ENCODE data around the gene KCTD17. TPM values are rescaled to one million over a fixed set of nuclear protein-coding genes. Genes with fewer than 3 reads are reported as not detected.
A peak's percentile ranks its signal among the peaks of the same experiment; 100 is the strongest.

Gene KCTD17
- total and polyA plus RNA-seq, 2 of the 13 experiments (the other 11 are each of a cell fraction or from before 2014, with no cell fraction given): 5.3 to 11.7 TPM

GRCh38 chr22:37109242-37109917 lies 57.8 kb downstream of the KCTD17 start, which contains the start of gene TMPRSS6 (continued):
- TF ChIP-seq ZNF737 (CRISPR knock-in tag; IDR thresholded peaks at IDR 0.05; ENCODE audit: borderline replicate concordance): no peak
- 0 out of 2 replicates have a peak, but pooled peaks have one; percentile 21 for TF ChIP-seq HMG20B (CRISPR knock-in tag; conservative IDR thresholded peaks at IDR 0.05)
- peak; percentile 50; the same call in 1 of the 2 replicates for TF ChIP-seq NCOA2 (CRISPR knock-in tag; IDR thresholded peaks at IDR 0.05)
- TF ChIP-seq KLF11 (CRISPR knock-in tag; IDR thresholded peaks at IDR 0.05): 0 out of 2 replicates have a peak, but pooled peaks have one; percentile 48
- peak; percentile 68 for TF ChIP-seq ZNF225 (CRISPR knock-in tag; IDR thresholded peaks at IDR 0.05)
- TF ChIP-seq STAT6 (CRISPR knock-in tag; IDR thresholded peaks at IDR 0.05; ENCODE audit: borderline replicate concordance): 0 out of 2 replicates have a peak, but pooled peaks have one; percentile 38
- no peak for TF ChIP-seq ZIK1 (CRISPR knock-in tag; IDR thresholded peaks at IDR 0.05; ENCODE audit: borderline replicate concordance, low read depth)
- peak; percentile 31; the same call in 1 of the 2 replicates for TF ChIP-seq MIXL1 (CRISPR knock-in tag; IDR thresholded peaks at IDR 0.05)
- 0 out of 2 replicates have a peak, but pooled peaks have one; percentile 60 for TF ChIP-seq KDM3A (CRISPR knock-in tag; IDR thresholded peaks at IDR 0.05; ENCODE audit: low read depth)
- TF ChIP-seq PRDM10 (CRISPR knock-in tag; IDR thresholded peaks at IDR 0.05; ENCODE audit: low read depth): no peak
- TF ChIP-seq SOX5 (CRISPR knock-in tag; IDR thresholded peaks at IDR 0.05; ENCODE audit: borderline replicate concordance): peak; percentile 59; the same call in 1 of the 2 replicates
- peak; percentile 60 for TF ChIP-seq FOXA3 (CRISPR knock-in tag; IDR thresholded peaks at IDR 0.05)
- TF ChIP-seq ZNF281 (CRISPR knock-in tag; IDR thresholded peaks at IDR 0.05; ENCODE audit: borderline replicate concordance): peak; percentile 90
- peak; percentile 83; the same call in 1 of the 2 replicates for TF ChIP-seq ZBTB37 (CRISPR knock-in tag; IDR thresholded peaks at IDR 0.05)
- no peak for TF ChIP-seq HOXA5 (CRISPR knock-in tag; IDR thresholded peaks at IDR 0.05)
